Mammary epithelial cell (primary cell): ENCODE data around the gene CTSW.

Source experiments
- CTCF ChIP-seq, 2 donors: IDR thresholded peaks in 1 of 2; conservative IDR thresholded peaks in 1 of 2; 2 replicates each; pipeline ENCODE4 v1.5.1; 2011 to 2012; ENCODE audit warnings: inconsistent platforms in 2 of 2, low read length in 2 of 2, mild to moderate bottlenecking in 2 of 2, control low read depth in 1 of 2, low read depth in 1 of 2; ENCODE audit not compliant: insufficient read depth in 1 of 2; ENCODE audit errors: extremely low read depth in 1 of 2
- EZH2 ChIP-seq: IDR thresholded peaks from 2 replicates; pipeline ENCODE4 v1.6.1; 2012; ENCODE audit warnings: low read length, inconsistent platforms, borderline replicate concordance

DNA sequence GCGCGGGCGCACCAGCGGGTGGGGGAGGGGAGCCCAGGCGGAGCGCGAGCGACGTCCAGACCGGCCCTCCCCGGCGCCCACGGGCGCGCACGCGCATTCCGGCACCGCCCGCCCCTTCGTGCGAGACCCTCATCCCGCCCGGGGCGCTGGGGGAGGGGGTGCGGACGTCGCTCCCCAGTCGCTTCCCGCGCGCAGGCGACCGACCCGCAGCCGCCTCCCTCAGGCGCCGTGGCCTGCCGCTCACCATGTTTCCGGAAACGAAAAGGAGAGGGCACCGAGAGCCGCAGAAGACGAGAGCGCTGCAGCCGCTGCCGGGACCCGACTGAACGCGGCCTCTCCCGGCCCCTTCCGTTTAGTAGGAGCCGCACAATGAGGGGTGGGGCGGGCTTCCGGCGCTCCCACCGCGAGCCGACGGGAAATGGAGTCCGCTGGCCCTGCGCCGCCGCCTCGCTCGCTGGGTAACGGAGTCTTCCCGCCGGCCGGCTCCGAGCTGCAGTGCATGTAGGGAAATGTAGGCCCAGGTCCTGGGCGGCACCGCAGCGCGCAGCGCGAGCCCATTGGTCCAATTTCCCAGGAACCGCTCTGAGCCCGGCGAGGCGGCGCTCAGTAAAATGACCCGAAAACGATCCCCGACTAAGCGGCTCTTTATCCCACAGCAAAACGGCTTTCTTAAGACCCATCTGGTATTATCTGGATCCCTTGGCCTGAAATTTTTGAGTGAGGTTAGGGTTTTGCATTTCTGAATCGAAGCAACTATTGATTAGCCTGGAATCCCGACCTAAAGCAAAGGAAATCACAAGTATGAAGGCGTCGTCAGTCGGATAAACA lies 21.6 kb upstream of the CTSW start, which contains the start of gene CFL1:
- no peak for TF ChIP-seq CTCF (conservative IDR thresholded peaks at IDR 0.05 in 1 of 2, IDR thresholded peaks at IDR 0.05 in 1 of 2; ENCODE audit: extremely low read depth in 1 of 2, insufficient read depth in 1 of 2, low read depth in 1 of 2, low read length in 2 of 2)
- no peak for TF ChIP-seq EZH2
